Endothelial cell of umbilical vein (primary cell): ENCODE measurements around the gene PLEKHM2. TPM values are rescaled to one million over a fixed set of nuclear protein-coding genes. Genes with fewer than 3 reads are reported as not detected.

ENCODE experiments used
- BruUV-seq: library from RNA; stranded (reverse); fragments of 400-500 nt; replicated peaks from 2 replicates; lab custom pipeline; 2021; lab: Mats Ljungman, UMichigan
- CTCF ChIA-PET: fragments of 300-600, 350-600 bp; sonication (Branson Sonifier 250); formaldehyde crosslinking; loops from one replicate; lab custom pipeline; 2021; ENCODE audit warnings: antibody characterized with exemption, inconsistent platforms; lab: Charles Lee
- POLR2A ChIA-PET: fragments of 300-600, 350-600 bp; sonication (Branson Sonifier 250); formaldehyde crosslinking; loops from one replicate; lab custom pipeline; 2021; ENCODE audit warnings: antibody characterized with exemption, inconsistent platforms; lab: Charles Lee
- DNase-seq: peaks from one replicate; pipeline ENCODE4 v3.0.0-alpha.2; 2011; ENCODE audit warnings: low read depth, low spot score
- FAIRE-seq: peaks from 2 replicates; lab custom pipeline; 2011; peaks lifted over from hg19 to GRCh38; lab: Jason Lieb, UNC
- H2AFZ ChIP-seq: 2 replicates; pipeline ENCODE4 v1.6.0; 2012; ENCODE audit warnings: low read depth, low read length, control low read depth, inconsistent platforms
- H3K27ac ChIP-seq: 2 replicates; pipeline ENCODE4 v1.5.1; 2011; ENCODE audit warnings: low read depth, mild to moderate bottlenecking, control low read depth, low read length, moderate library complexity; ENCODE audit not compliant: insufficient read depth
- H3K27me3 ChIP-seq, 2 experiments: 2 replicates each; pipeline versions ENCODE4 v1.6.0 to v1.6.1; 2011; ENCODE audit warnings: low read length in 2 of 2, mixed read lengths in 1 of 2; ENCODE audit not compliant: control insufficient read depth in 2 of 2, insufficient read depth in 2 of 2
- H3K36me3 ChIP-seq, 2 experiments: 2 replicates in 1 of 2; 3 replicates in 1 of 2; pipeline ENCODE4 v1.5.1; 2011; ENCODE audit warnings: low read length in 2 of 2, mild to moderate bottlenecking in 1 of 2, moderate library complexity in 1 of 2; ENCODE audit not compliant: control insufficient read depth in 2 of 2, insufficient read depth in 2 of 2; ENCODE audit errors: extremely low read depth in 1 of 2
- H3K4me1 ChIP-seq: 3 replicates; pipeline ENCODE4 v1.5.1; 2011; ENCODE audit warnings: mild to moderate bottlenecking, low read length; ENCODE audit not compliant: control insufficient read depth, insufficient read depth; ENCODE audit errors: extremely low read depth
- H3K4me2 ChIP-seq: 2 replicates; pipeline ENCODE4 v1.6.1; 2011; ENCODE audit warnings: low read length, control low read depth, mixed read lengths; ENCODE audit not compliant: insufficient read depth
- H3K4me3 ChIP-seq, 3 experiments: fragments of 200-600 bp in 1 of 3; sonication (generic), shearing (Covaris generic) in 1 of 3; replicated peaks in 1 of 3; 2 replicates each; pipeline ENCODE4 v1.5.1; 2011 to 2016; ENCODE audit warnings: control low read depth in 3 of 3, low read length in 3 of 3, mild to moderate bottlenecking in 2 of 3, inconsistent platforms in 1 of 3, low read depth in 1 of 3, moderate library complexity in 1 of 3; ENCODE audit not compliant: insufficient read depth in 1 of 3
- H3K79me2 ChIP-seq: 2 replicates; pipeline ENCODE4 v1.6.0; 2012; ENCODE audit warnings: low read length, inconsistent platforms; ENCODE audit not compliant: control insufficient read depth, insufficient read depth
- H3K9ac ChIP-seq: replicated peaks from 2 replicates; pipeline ENCODE3; 2011; ENCODE audit warnings: low read length, control low read depth; ENCODE audit not compliant: insufficient read depth; ENCODE audit errors: extremely low read depth
- H3K9me1 ChIP-seq: replicated peaks from 3 replicates; pipeline ENCODE4 v1.6.0; 2011; ENCODE audit warnings: mild to moderate bottlenecking, low read length; ENCODE audit not compliant: control insufficient read depth, insufficient read depth; ENCODE audit errors: extremely low read depth
- H3K9me3 ChIP-seq: replicated peaks from 2 replicates; pipeline ENCODE4 v1.5.1; 2012; ENCODE audit warnings: low read length, inconsistent platforms; ENCODE audit not compliant: control insufficient read depth, insufficient read depth
- H4K20me1 ChIP-seq: replicated peaks from 2 replicates; pipeline ENCODE3; 2011; ENCODE audit warnings: mild to moderate bottlenecking, low read length; ENCODE audit not compliant: control insufficient read depth, insufficient read depth; ENCODE audit errors: extremely low read depth
- CTCF ChIP-seq, 2 donors: IDR thresholded peaks; 1 replicate in 1 of 2; 2 replicates in 1 of 2; pipeline ENCODE4 v1.5.1; 2011; ENCODE audit warnings: low read length in 2 of 2, mild to moderate bottlenecking in 2 of 2, moderate library complexity in 2 of 2, control low read depth in 1 of 2, inconsistent platforms in 1 of 2, low read depth in 1 of 2; ENCODE audit not compliant: insufficient read depth in 1 of 2; ENCODE audit errors: extremely low read depth in 1 of 2
- EZH2 ChIP-seq: IDR thresholded peaks from 2 replicates; pipeline ENCODE4 v1.6.1; 2012; ENCODE audit warnings: borderline replicate concordance, low read depth, mild to moderate bottlenecking, moderate library complexity, low read length, inconsistent platforms; ENCODE audit not compliant: severe bottlenecking
- FOS ChIP-seq: IDR thresholded peaks from 2 replicates; pipeline ENCODE4 v1.6.1; 2011; ENCODE audit warnings: mild to moderate bottlenecking, low read length, moderate library complexity, borderline replicate concordance; ENCODE audit not compliant: insufficient read depth
- GATA2 ChIP-seq: IDR thresholded peaks from 2 replicates; pipeline ENCODE4 v1.7.0; 2011; ENCODE audit warnings: low read depth, mild to moderate bottlenecking, moderate library complexity, mixed read lengths, low read length; ENCODE audit not compliant: insufficient read length, insufficient read depth
- JUN ChIP-seq: IDR thresholded peaks from 2 replicates; pipeline ENCODE4 v1.6.1; 2011; ENCODE audit warnings: borderline replicate concordance, low read depth; ENCODE audit not compliant: insufficient read length, insufficient read depth
- MAX ChIP-seq: IDR thresholded peaks from 2 replicates; pipeline ENCODE4 v1.6.1; 2011; ENCODE audit not compliant: insufficient read depth, insufficient read length
- MYC ChIP-seq: IDR thresholded peaks from one replicate; pipeline ENCODE4 v1.6.1; 2011; ENCODE audit warnings: mild to moderate bottlenecking, low read depth, low read length
- POLR2A ChIP-seq: IDR thresholded peaks from 2 replicates; pipeline ENCODE4 v1.6.1; 2012; ENCODE audit warnings: low read depth, mild to moderate bottlenecking, control low read depth, low read length
- POLR2AphosphoS5 ChIP-seq: IDR thresholded peaks from 2 replicates; pipeline ENCODE4 v1.6.1; 2012; ENCODE audit warnings: low read depth, mild to moderate bottlenecking, control low read depth, low read length, moderate library complexity; ENCODE audit not compliant: insufficient read depth
- dilution Hi-C: fragments of 300-500 bp; cut with MboI; formaldehyde crosslinking; loops from one replicate; pipeline ENCODE4 v1.15.0; 2019; ENCODE audit warnings: low sequenced_read_pairs; ENCODE audit not compliant: extremely low pct_ligation_motif_present
- intact Hi-C: fragments of 100-400 bp; cut with micrococcal nuclease; formaldehyde crosslinking; loops from one replicate; pipeline ENCODE4 v1.10.0; 2022
- polyA plus RNA-seq, 4 experiments: library from polyadenylated mRNA; depleted of rRNA in 3 of 4; stranded (reverse) in 3 of 4; unstranded in 1 of 4; fragments of >200 nt; gene quantifications; 2 replicates each; pipeline versions ENCODE4 v1.2.1 to v1.2.3, GENCODE V29; 2011 to 2012; ENCODE audit warnings: missing spikeins in 1 of 4
- total RNA-seq: library from RNA; stranded (reverse); gene quantifications from 2 replicates; pipeline ENCODE4 v1.2.3, GENCODE V29; 2021

The PLEKHM2 gene
- total and polyA plus RNA-seq, 2 donors (not counting 3 experiments of a cell fraction or from before 2014, with no cell fraction given): 60.6 to 67.5 TPM

GRCh38 chr1:15637826-15638225 lies 46.3 kb upstream of the PLEKHM2 start:
- Histone ChIP-seq H3K79me2 (no peaks in the 10 kb centered on the region), H3K4me2 (no peak overlapping the region), H3K4me1 (peaks cover 5% of the 10 kb centered on the region), H3K27me3 (no peaks in the 10 kb centered on the region), H3K4me3 (no peak overlapping the region), H3K9ac (no peak overlapping the region), H3K27ac (no peak overlapping the region), H3K9me1 (no peaks in the 10 kb centered on the region), H2AFZ (no peak overlapping the region), H3K9me3 (no peaks in the 10 kb centered on the region), H4K20me1 (no peaks in the 10 kb centered on the region), H3K36me3 (peaks cover 14 to 22% of the 10 kb centered on the region in 2 experiments)
- no peak for FAIRE-seq
- TF ChIP-seq MAX: no peak
- no peak for TF ChIP-seq CTCF (IDR thresholded peaks at IDR 0.05; ENCODE audit: extremely low read depth in 1 of 2, insufficient read depth in 1 of 2, low read depth in 1 of 2, low read length in 2 of 2)
- no peak for TF ChIP-seq MYC
- no peak for TF ChIP-seq FOS
- no peak for TF ChIP-seq EZH2
- no peak for TF ChIP-seq POLR2AphosphoS5
- no peak for TF ChIP-seq JUN
- no peak for TF ChIP-seq POLR2A
- TF ChIP-seq GATA2: no peak
- intact Hi-C loops: no loop called here
- ChIA-PET POLR2A (no interaction called here), CTCF (no interaction called here)
- no TSS peak for BruUV-seq
- dilution Hi-C loops: no loop called here
- DNase-seq: no peak
